Stromal cell of bone marrow (primary cell): ENCODE results near the gene EDEM2.
"Not testable (repeated sequence)": the region's sequence is repeated elsewhere in the genome, so short reads cannot be mapped to it uniquely, and the experiment has no call there.

Experiments used
- DNase-seq: peaks from one replicate; pipeline ENCODE4 v3.0.0-alpha.2; 2012; ENCODE audit warnings: low read depth

The EDEM2 gene

GRCh38 chr20:35171438-35171752, 24.3 kb upstream of the EDEM2 start:
- no peak for DNase-seq

GRCh38 chr20:35168701-35169409, 21.7 kb upstream of the EDEM2 start:
- DNase-seq, result not testable (repeated sequence)

GRCh38 chr20:35167787-35168186, 20.7 kb upstream of the EDEM2 start:
- no peak for DNase-seq

- DNase-seq, result no peak
Measured at GRCh38 chr20:35166242-35166830, 19.2 kb upstream of the EDEM2 start.

- DNase-seq, result no peak
Measured at GRCh38 chr20:35165221-35166185, 18.4 kb upstream of the EDEM2 start.

- DNase-seq, result not testable (repeated sequence)
Measured at GRCh38 chr20:35164531-35164930, 17.4 kb upstream of the EDEM2 start.

- DNase-seq, result not testable (repeated sequence)
Measured at GRCh38 chr20:35160341-35160740, 13.2 kb upstream of the EDEM2 start.

GRCh38 chr20:35156978-35157377, 9.8 kb upstream of the EDEM2 start:
- no peak for DNase-seq

- no peak for DNase-seq
Measured at GRCh38 chr20:35155936-35156335, 8.8 kb upstream of the EDEM2 start.

GRCh38 chr20:35151736-35152135, 4.6 kb upstream of the EDEM2 start:
- DNase-seq, result peak; percentile 76

GRCh38 chr20:35150846-35151579, 3.9 kb upstream of the EDEM2 start:
- DNase-seq, result no peak

GRCh38 chr20:35147575-35148071, 487 bp upstream of the EDEM2 start:
- DNase-seq, result not testable (repeated sequence)

- DNase-seq, result no peak
Measured at GRCh38 chr20:35146299-35146919, 727 bp downstream of the EDEM2 start.

GRCh38 chr20:35145141-35145564, 2.0 kb downstream of the EDEM2 start:
- peak; percentile 36 for DNase-seq

- no peak for DNase-seq
Measured at GRCh38 chr20:35144694-35145093, 2.4 kb downstream of the EDEM2 start.

GRCh38 chr20:35135867-35136586, 11.1 kb downstream of the EDEM2 start:
- DNase-seq, result no peak

GRCh38 chr20:35134880-35135279, 12.3 kb downstream of the EDEM2 start:
- DNase-seq, result no peak

GRCh38 chr20:35134472-35134871, 12.7 kb downstream of the EDEM2 start:
- DNase-seq, result no peak

GRCh38 chr20:35133735-35134134, 13.4 kb downstream of the EDEM2 start:
- DNase-seq, result no peak

GRCh38 chr20:35133031-35133430, 14.1 kb downstream of the EDEM2 start:
- no peak for DNase-seq

GRCh38 chr20:35131934-35132333, 15.2 kb downstream of the EDEM2 start:
- DNase-seq, result no peak
